BE2C (cell line): Measurements from ENCODE around the gene TEX29.

ENCODE experiments used
- DNase-seq: peaks from one replicate; pipeline ENCODE4 v3.0.0-alpha.2; 2020
- H3K27me3 ChIP-seq: fragments of 250-450 bp; sonication (Bioruptor Pico); 2 replicates; pipeline ENCODE4 v1.5.1; 2020; ENCODE audit warnings: mild to moderate bottlenecking
- H3K36me3 ChIP-seq: fragments of 250-450 bp; sonication (Bioruptor Pico); 2 replicates; pipeline ENCODE4 v1.5.1; 2020; ENCODE audit warnings: mild to moderate bottlenecking
- H3K4me1 ChIP-seq: fragments of 250-450 bp; sonication (Bioruptor Pico); 2 replicates; pipeline ENCODE4 v1.5.1; 2020
- H3K4me3 ChIP-seq: 2 replicates; pipeline ENCODE4 v1.5.1; 2011; ENCODE audit warnings: low read depth, low read length
- H3K9me3 ChIP-seq: fragments of 250-450 bp; sonication (Bioruptor Pico); 2 replicates; pipeline ENCODE4 v1.5.1; 2020
- TF ChIP-seq, protein P1 (sequence below): IDR thresholded peaks from 2 replicates; pipeline ENCODE4 v1.5.1; 2012; ENCODE audit warnings: mild to moderate bottlenecking, low read depth, low read length

TEX29 gene

DNA sequence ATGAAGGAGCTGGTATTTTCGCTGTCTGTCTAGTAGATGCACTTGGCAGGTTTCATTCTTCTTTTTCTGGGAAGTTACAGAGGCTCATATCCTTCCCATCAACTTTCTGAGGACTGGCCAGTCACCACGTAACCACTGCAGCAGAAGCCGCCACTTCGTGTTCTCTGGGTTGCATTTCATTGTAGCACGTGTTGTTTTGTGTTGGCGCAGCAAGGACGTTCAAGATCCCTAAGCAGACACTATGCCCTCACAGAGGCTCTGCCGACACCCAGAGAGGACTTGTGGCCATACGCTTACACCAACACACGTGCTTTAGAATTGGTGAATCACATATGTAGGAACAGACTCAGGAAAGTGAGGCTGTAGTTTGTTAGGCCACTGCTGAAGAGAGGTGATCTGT, 42.2 kb upstream of the TEX29 start:
- Histone ChIP-seq H3K4me3 (no peak overlapping the region), H3K4me1 (no peaks in the 10 kb centered on the region), H3K9me3 (no peaks in the 10 kb centered on the region), H3K36me3 (peaks cover 17% of the 10 kb centered on the region), H3K27me3 (no peaks in the 10 kb centered on the region)
- TF ChIP-seq, protein P1, sequence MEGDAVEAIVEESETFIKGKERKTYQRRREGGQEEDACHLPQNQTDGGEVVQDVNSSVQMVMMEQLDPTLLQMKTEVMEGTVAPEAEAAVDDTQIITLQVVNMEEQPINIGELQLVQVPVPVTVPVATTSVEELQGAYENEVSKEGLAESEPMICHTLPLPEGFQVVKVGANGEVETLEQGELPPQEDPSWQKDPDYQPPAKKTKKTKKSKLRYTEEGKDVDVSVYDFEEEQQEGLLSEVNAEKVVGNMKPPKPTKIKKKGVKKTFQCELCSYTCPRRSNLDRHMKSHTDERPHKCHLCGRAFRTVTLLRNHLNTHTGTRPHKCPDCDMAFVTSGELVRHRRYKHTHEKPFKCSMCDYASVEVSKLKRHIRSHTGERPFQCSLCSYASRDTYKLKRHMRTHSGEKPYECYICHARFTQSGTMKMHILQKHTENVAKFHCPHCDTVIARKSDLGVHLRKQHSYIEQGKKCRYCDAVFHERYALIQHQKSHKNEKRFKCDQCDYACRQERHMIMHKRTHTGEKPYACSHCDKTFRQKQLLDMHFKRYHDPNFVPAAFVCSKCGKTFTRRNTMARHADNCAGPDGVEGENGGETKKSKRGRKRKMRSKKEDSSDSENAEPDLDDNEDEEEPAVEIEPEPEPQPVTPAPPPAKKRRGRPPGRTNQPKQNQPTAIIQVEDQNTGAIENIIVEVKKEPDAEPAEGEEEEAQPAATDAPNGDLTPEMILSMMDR, result no peak
- DNase-seq, result no peak

DNA sequence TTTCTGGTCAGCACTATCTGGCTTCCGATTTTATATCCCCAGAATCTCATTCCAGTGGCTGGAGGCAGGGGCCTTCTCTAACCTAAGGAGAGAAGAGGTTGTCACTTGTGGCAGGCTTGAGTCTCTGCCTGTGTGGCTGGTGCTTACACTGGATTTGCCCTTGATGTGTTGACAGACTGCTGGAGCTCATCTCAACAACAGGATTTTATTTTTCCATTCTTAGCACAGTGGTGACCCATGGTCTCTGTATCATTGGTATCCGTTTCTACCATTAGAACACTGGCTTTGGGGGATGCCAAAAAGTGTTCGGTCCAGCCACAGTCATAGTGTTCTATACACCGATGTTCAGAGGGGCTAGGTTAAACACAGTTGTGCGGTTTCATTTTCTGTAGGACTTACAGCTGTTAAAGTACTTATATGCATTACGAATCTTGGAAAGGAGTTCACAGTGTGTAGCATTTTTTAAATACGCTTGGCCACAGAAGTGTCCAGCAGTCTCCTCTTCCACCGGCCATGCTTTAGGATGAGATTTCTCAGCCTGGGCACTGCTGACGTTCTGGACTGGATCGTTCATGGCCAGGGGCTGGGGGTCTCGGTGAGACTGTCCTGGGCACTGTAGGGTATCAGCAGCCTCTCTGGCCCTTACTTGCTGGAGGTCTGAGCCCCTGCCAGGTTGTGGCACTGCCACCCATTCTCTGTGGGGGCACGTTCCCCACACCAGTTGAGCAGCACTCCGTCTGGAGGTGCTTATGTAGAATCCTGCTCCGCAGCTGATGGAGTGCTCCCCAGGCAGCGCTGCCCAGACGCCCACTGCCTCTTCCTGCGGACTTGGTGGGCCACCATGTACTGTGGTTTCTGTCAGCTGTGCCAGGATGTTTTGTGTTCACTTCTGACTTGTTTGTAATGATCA, 41.4 kb upstream of the TEX29 start:
- Histone ChIP-seq H3K27me3 (no peaks in the 10 kb centered on the region), H3K9me3 (no peaks in the 10 kb centered on the region), H3K36me3 (peaks cover 24% of the 10 kb centered on the region), H3K4me1 (no peaks in the 10 kb centered on the region), H3K4me3 (no peak overlapping the region)
- DNase-seq, result no peak
- TF ChIP-seq, protein P1, result no peak

DNA sequence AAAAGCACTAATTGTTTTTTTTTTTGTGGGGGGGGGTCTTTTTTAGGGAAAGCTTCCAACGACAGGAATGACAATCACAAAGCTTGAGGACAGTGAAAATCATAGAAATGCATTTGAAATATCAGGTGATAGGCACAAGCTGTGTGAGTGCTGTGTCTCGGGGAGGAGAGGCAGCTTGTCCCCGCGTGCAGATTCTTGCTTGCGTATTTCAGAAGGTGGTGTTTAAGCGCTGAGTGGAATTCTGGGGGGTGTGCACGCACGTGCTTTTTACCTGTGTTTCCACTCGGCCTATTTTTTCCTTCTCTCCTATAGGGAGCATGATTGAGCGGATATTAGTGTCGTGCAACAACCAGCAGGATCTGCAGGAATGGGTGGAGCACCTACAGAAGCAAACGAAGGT, 40.2 kb upstream of the TEX29 start:
- no peaks in the 10 kb centered on the region for H3K9me3 ChIP-seq
- no peaks in the 10 kb centered on the region for H3K27me3 ChIP-seq
- DNase-seq, result no peak
- no peaks in the 10 kb centered on the region for H3K4me1 ChIP-seq
- TF ChIP-seq, protein P1, result no peak
- H3K36me3 ChIP-seq, result peaks cover 30% of the 10 kb centered on the region
- H3K4me3 ChIP-seq, result no peak overlapping the region

GRCh38 chr13:111280681-111281585, 39.5 kb upstream of the TEX29 start:
- TF ChIP-seq, protein P1, result no peak
- no peaks in the 10 kb centered on the region for H3K4me1 ChIP-seq
- no peak for DNase-seq
- H3K4me3 ChIP-seq, result no peak overlapping the region
- peaks cover 26% of the 10 kb centered on the region for H3K36me3 ChIP-seq
- no peaks in the 10 kb centered on the region for H3K27me3 ChIP-seq
- H3K9me3 ChIP-seq, result no peaks in the 10 kb centered on the region

DNA sequence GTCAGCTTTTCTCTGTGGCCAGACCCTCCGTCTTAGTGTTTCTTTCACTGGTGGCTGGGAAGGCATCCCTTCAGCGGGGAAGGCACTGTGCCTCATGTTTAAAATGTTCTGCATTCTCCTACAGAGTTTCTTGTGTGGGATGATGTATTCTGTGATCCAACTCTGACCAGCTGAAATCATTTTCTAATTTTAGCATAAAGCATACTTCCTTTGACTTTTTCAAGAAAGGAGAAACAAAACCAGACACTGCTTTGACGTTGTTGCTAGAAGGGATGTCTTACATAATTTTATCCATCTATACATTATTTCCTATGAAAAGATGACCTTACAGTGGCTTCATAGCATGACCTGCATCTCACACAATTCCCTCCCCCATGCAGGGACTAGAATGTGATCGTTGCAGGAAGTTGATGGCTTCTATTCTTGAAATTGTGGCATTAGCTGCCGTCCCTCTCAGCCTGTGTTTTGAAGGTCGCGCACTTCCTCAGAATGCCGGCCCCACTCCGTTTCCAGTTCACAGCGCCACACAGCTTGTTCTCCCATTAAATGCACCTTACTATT, 38.6 kb upstream of the TEX29 start:
- Histone ChIP-seq H3K9me3 (no peaks in the 10 kb centered on the region), H3K4me3 (no peak overlapping the region), H3K36me3 (peaks cover 32% of the 10 kb centered on the region), H3K4me1 (no peaks in the 10 kb centered on the region), H3K27me3 (no peaks in the 10 kb centered on the region)
- DNase-seq, result no peak
- TF ChIP-seq, protein P1, result no peak
